T47D (cell line): ENCODE results near the gene CARD8.
"Not testable (repeated sequence)": the region's sequence is repeated elsewhere in the genome, so short reads cannot be mapped to it uniquely, and the experiment has no call there.

Experiments
- DNase-seq, 2 experiments: peaks; one replicate each; pipeline versions ENCODE4 v3.0.0 to v3.0.0-alpha.2; 2011 to 2012; ENCODE audit warnings: low read depth in 1 of 2, low spot score in 1 of 2
- JUND ChIP-seq: IDR thresholded peaks from 2 replicates; pipeline ENCODE4 v1.6.1; 2012; ENCODE audit warnings: low read depth
- in situ Hi-C: cut with HindIII; loops from 2 replicates; pipeline ENCODE4 v1.10.0; 2016; ENCODE audit warnings: low sequenced_read_pairs, low pct_unique_long_range_greater_than_20kb

CARD8 gene

GRCh38 chr19:48255376-48256303, at the start of gene CARD8:
Gene CARD8 (minus strand): TSS chr19:48255912. CDS start chr19:48241020, 14,892 bp downstream.
- in situ Hi-C loops = no loop called here
- TF ChIP-seq JUND = no peak
- peak; percentile 30 to 86 for DNase-seq

GRCh38 chr19:48303866-48304265, 48.2 kb upstream of the CARD8 start:
- no peak for DNase-seq
- in situ Hi-C loops = no loop called here
- no peak for TF ChIP-seq JUND

- in situ Hi-C loops = no loop called here
- DNase-seq = no peak
Observed at GRCh38 chr19:48303367-48303766, 47.7 kb upstream of the CARD8 start.

GRCh38 chr19:48302600-48302959, 46.9 kb upstream of the CARD8 start:
- no peak for DNase-seq
- no peak for TF ChIP-seq JUND
- in situ Hi-C loops = no loop called here

More at GRCh38 chr19:48303367-48303766, 47.7 kb upstream of the CARD8 start:
- TF ChIP-seq JUND = no peak

- TF ChIP-seq JUND = no peak
- in situ Hi-C loops = no loop called here
- DNase-seq = no peak
Observed at GRCh38 chr19:48301886-48302599, 46.3 kb upstream of the CARD8 start.

- no peak for DNase-seq
- TF ChIP-seq JUND = no peak
- in situ Hi-C loops = no loop called here
Observed at GRCh38 chr19:48297975-48298374, 42.3 kb upstream of the CARD8 start.

GRCh38 chr19:48296963-48297734, 41.4 kb upstream of the CARD8 start:
- no peak for DNase-seq
- in situ Hi-C loops = no loop called here
- no peak for TF ChIP-seq JUND

- DNase-seq = no peak
- no peak for TF ChIP-seq JUND
- in situ Hi-C loops = no loop called here
Observed at GRCh38 chr19:48295458-48295857, 39.7 kb upstream of the CARD8 start.

GRCh38 chr19:48292798-48293197, 37.1 kb upstream of the CARD8 start:
- no peak for TF ChIP-seq JUND
- in situ Hi-C loops = no loop called here
- no peak for DNase-seq

- not testable (repeated sequence) for DNase-seq
Observed at GRCh38 chr19:48291489-48291815, 35.7 kb upstream of the CARD8 start.

GRCh38 chr19:48290771-48291488, 35.2 kb upstream of the CARD8 start:
- in situ Hi-C loops = no loop called here
- no peak for TF ChIP-seq JUND
- peak; percentile 46 to 76 for DNase-seq

More at GRCh38 chr19:48291489-48291815, 35.7 kb upstream of the CARD8 start:
- in situ Hi-C loops = not testable (repeated sequence)

GRCh38 chr19:48290401-48290770, 34.7 kb upstream of the CARD8 start:
- no peak for DNase-seq
- in situ Hi-C loops = no loop called here
- TF ChIP-seq JUND = no peak
